ENCODE data around the gene SLC47A2. TPM values are rescaled to one million over a fixed set of nuclear protein-coding genes. Genes with fewer than 3 reads are reported as not detected.

SLC47A2 gene
- total RNA-seq, 2 experiments from 2014 or later: not detected

GRCh38 chr17:19741832-19742457, 25.6 kb upstream of the SLC47A2 start:
- POLR2A ChIA-PET: no interaction called here
- H2AFZ ChIP-seq (ENCODE audit: low read length): no peak overlapping the region
- no peak overlapping the region for H3K4me2 ChIP-seq (ENCODE audit: low read length)
- H4K20me1 ChIP-seq (ENCODE audit: insufficient read depth, low read length): no peaks in the 10 kb centered on the region
- no peak for TF ChIP-seq CTCF (conservative IDR thresholded peaks at IDR 0.05; ENCODE audit: low read length)
- no peak for TF ChIP-seq EZH2phosphoT487 (IDR thresholded peaks at IDR 0.05; ENCODE audit: borderline replicate concordance, low read depth, low read length)
- H3K9me3 ChIP-seq (ENCODE audit: low read length): no peaks in the 10 kb centered on the region
- H3K36me3 ChIP-seq (ENCODE audit: insufficient read depth, low read length): no peaks in the 10 kb centered on the region
- DNase-seq (ENCODE audit: low spot score): no peak
- no peak overlapping the region for H3K27ac ChIP-seq (ENCODE audit: low read depth, low read length, poor library complexity, severe bottlenecking)
- H3K4me1 ChIP-seq (ENCODE audit: insufficient read depth, low read length, poor library complexity, severe bottlenecking): no peaks in the 10 kb centered on the region
- no TSS peak for BruUV-seq (replicated peaks)
- H3K79me2 ChIP-seq (ENCODE audit: insufficient read depth, low read depth, low read length): no peaks in the 10 kb centered on the region
- CTCF ChIA-PET (ENCODE audit: unreplicated experiment): no interaction called here
- no peak overlapping the region for H3K4me3 ChIP-seq (ENCODE audit: low read depth, low read length, poor library complexity, severe bottlenecking)
- intact Hi-C loops (cut with micrococcal nuclease; ENCODE audit: unreplicated experiment): no loop called here
- H3K9me2 ChIP-seq (ENCODE audit: insufficient read depth, low read length): no peaks in the 10 kb centered on the region

GRCh38 chr17:19740933-19741332, 24.5 kb upstream of the SLC47A2 start:
- H3K4me1 ChIP-seq (ENCODE audit: insufficient read depth, low read length, poor library complexity, severe bottlenecking): no peaks in the 10 kb centered on the region
- no peaks in the 10 kb centered on the region for H3K79me2 ChIP-seq (ENCODE audit: insufficient read depth, low read depth, low read length)
- no peaks in the 10 kb centered on the region for H3K36me3 ChIP-seq (ENCODE audit: insufficient read depth, low read length)
- H2AFZ ChIP-seq (ENCODE audit: low read length): no peak overlapping the region
- ChIA-PET POLR2A (interaction anchor here (0.6 kb wide), 1 partner anchor 45 kb away, joined by 5 read pairs; no protein-coding TSS in a partner anchor), CTCF (ENCODE audit: unreplicated experiment) (no interaction called here)
- H3K4me2 ChIP-seq (ENCODE audit: low read length): no peak overlapping the region
- TF ChIP-seq EZH2phosphoT487 (IDR thresholded peaks at IDR 0.05; ENCODE audit: borderline replicate concordance, low read depth, low read length) (no peak), CTCF (conservative IDR thresholded peaks at IDR 0.05; ENCODE audit: low read length) (no peak)
- no peak for DNase-seq (ENCODE audit: low spot score)
- no TSS peak for BruUV-seq (replicated peaks)
- no peak overlapping the region for H3K4me3 ChIP-seq (ENCODE audit: low read depth, low read length, poor library complexity, severe bottlenecking)
- no peak overlapping the region for H3K27ac ChIP-seq (ENCODE audit: low read depth, low read length, poor library complexity, severe bottlenecking)
- H3K9me3 ChIP-seq (ENCODE audit: low read length): no peaks in the 10 kb centered on the region
- intact Hi-C loops (cut with micrococcal nuclease; ENCODE audit: unreplicated experiment): no loop called here
- H4K20me1 ChIP-seq (ENCODE audit: insufficient read depth, low read length): no peaks in the 10 kb centered on the region
- no peaks in the 10 kb centered on the region for H3K9me2 ChIP-seq (ENCODE audit: insufficient read depth, low read length)

All from OCI-LY7 (cell line).